CD14-positive monocyte (primary cell): ENCODE data around the gene EYS. TPM values are rescaled to one million over a fixed set of nuclear protein-coding genes. Genes with fewer than 3 reads are reported as not detected.

Source experiments
- DNase-seq, 3 donors: peaks; one replicate each; pipeline ENCODE4 v3.0.0-alpha.2; 2011 to 2022
- H2AFZ ChIP-seq: 2 replicates; pipeline ENCODE4 v1.6.0; 2012; ENCODE audit warnings: mild to moderate bottlenecking, low read depth, low read length, inconsistent platforms; ENCODE audit not compliant: insufficient read depth, poor library complexity, severe bottlenecking
- H3K27ac ChIP-seq, 2 donors: 1 replicate in 1 of 2; 2 replicates in 1 of 2; pipeline ENCODE4 v1.5.1; 2012 to 2013; ENCODE audit warnings: low read length in 2 of 2, control low read depth in 1 of 2, inconsistent platforms in 1 of 2, low read depth in 1 of 2, mild to moderate bottlenecking in 1 of 2
- H3K27me3 ChIP-seq, 2 donors: one replicate each; pipeline versions ENCODE4 v1.6.0 to v1.6.1; 2011 to 2013; ENCODE audit warnings: low read length in 2 of 2; ENCODE audit not compliant: control insufficient read depth in 2 of 2, insufficient read depth in 2 of 2
- H3K36me3 ChIP-seq, 2 donors: replicated peaks in 1 of 2; 1 replicate in 1 of 2; 2 replicates in 1 of 2; pipeline versions ENCODE4 v1.5.1 to v1.6.1; 2012 to 2013; ENCODE audit warnings: low read length in 2 of 2, control low read depth in 1 of 2, inconsistent platforms in 1 of 2, mild to moderate bottlenecking in 1 of 2; ENCODE audit not compliant: insufficient read depth in 2 of 2, control insufficient read depth in 1 of 2
- H3K4me1 ChIP-seq, 2 donors: 1 replicate in 1 of 2; 2 replicates in 1 of 2; pipeline versions ENCODE4 v1.5.1 to v1.6.1; 2012 to 2013; ENCODE audit warnings: low read length in 2 of 2, control low read depth in 1 of 2, inconsistent platforms in 1 of 2, mild to moderate bottlenecking in 1 of 2, moderate library complexity in 1 of 2; ENCODE audit not compliant: insufficient read depth in 2 of 2, control insufficient read depth in 1 of 2
- H3K4me2 ChIP-seq: replicated peaks from 2 replicates; pipeline ENCODE3; 2012; ENCODE audit warnings: low read length, moderate library complexity, mild to moderate bottlenecking; ENCODE audit not compliant: poor library complexity, severe bottlenecking; ENCODE audit errors: extremely low read depth
- H3K4me3 ChIP-seq, 3 experiments: fragments of 200-600 bp in 1 of 3; sonication (generic) in 1 of 3; replicated peaks in 1 of 3; 1 replicate in 2 of 3; 2 replicates in 1 of 3; pipeline ENCODE4 v1.5.1; 2011 to 2013; ENCODE audit warnings: low read length in 3 of 3, mild to moderate bottlenecking in 3 of 3, control low read depth in 2 of 3, low read depth in 2 of 3, inconsistent platforms in 1 of 3, moderate library complexity in 1 of 3
- H3K79me2 ChIP-seq: 2 replicates; pipeline ENCODE4 v1.6.0; 2012; ENCODE audit warnings: mild to moderate bottlenecking, control low read depth, inconsistent platforms, low read length, moderate library complexity; ENCODE audit not compliant: insufficient read depth
- H3K9ac ChIP-seq: 2 replicates; pipeline ENCODE4 v1.6.0; 2017; ENCODE audit warnings: low read length, mild to moderate bottlenecking; ENCODE audit not compliant: insufficient read depth, poor library complexity, severe bottlenecking
- H3K9me3 ChIP-seq, 2 donors: replicated peaks in 1 of 2; 1 replicate in 1 of 2; 2 replicates in 1 of 2; pipeline versions ENCODE4 v1.5.1 to v1.6.1; 2012 to 2013; ENCODE audit warnings: low read length in 2 of 2, control low read depth in 1 of 2; ENCODE audit not compliant: control insufficient read depth in 1 of 2, insufficient read depth in 1 of 2
- H4K20me1 ChIP-seq: 2 replicates; pipeline ENCODE4 v1.6.0; 2012; ENCODE audit warnings: mild to moderate bottlenecking, low read length, control low read depth, moderate library complexity; ENCODE audit not compliant: insufficient read depth
- H3K27ac Mint-ChIP-seq, 7 donors: one replicate each; pipeline ENCODE4 v1.8.0; 2020; ENCODE audit warnings: mild to moderate bottlenecking in 7 of 7, mixed read lengths in 7 of 7, moderate library complexity in 6 of 7, inconsistent platforms in 2 of 7
- H3K27me3 Mint-ChIP-seq, 3 donors: one replicate each; pipeline ENCODE4 v1.8.0; 2021 to 2022; ENCODE audit warnings: low read depth in 3 of 3, mild to moderate bottlenecking in 3 of 3, mixed read lengths in 3 of 3, moderate library complexity in 3 of 3, inconsistent platforms in 1 of 3
- H3K36me3 Mint-ChIP-seq, 2 donors: one replicate each; pipeline ENCODE4 v1.8.0; 2020; ENCODE audit warnings: mixed read lengths in 2 of 2, inconsistent platforms in 1 of 2, mild to moderate bottlenecking in 1 of 2
- H3K4me1 Mint-ChIP-seq: one replicate; pipeline ENCODE4 v1.8.0; 2020; ENCODE audit warnings: mild to moderate bottlenecking, mixed read lengths
- H3K4me3 Mint-ChIP-seq, 2 donors: one replicate each; pipeline ENCODE4 v1.8.0; 2020; ENCODE audit warnings: mild to moderate bottlenecking in 2 of 2, mixed read lengths in 2 of 2, moderate library complexity in 1 of 2
- H3K9me3 Mint-ChIP-seq, 7 donors: one replicate each; pipeline ENCODE4 v1.8.0; 2020 to 2022; ENCODE audit warnings: mixed read lengths in 7 of 7, mild to moderate bottlenecking in 6 of 7, moderate library complexity in 6 of 7, inconsistent platforms in 2 of 7
- WGBS: methylation state at CpG from one replicate; pipeline ENCODE4 v1.1.5; 2013; ENCODE audit warnings: missing lambda C conversion rate; ENCODE audit not compliant: insufficient coverage; 5-methylcytosine and 5-hydroxymethylcytosine counted together
- intact Hi-C, 2 donors: fragments of 100-400 bp; cut with micrococcal nuclease; formaldehyde crosslinking; loops; one replicate each; pipeline versions ENCODE4 v1.15.0 to v1.15.1; 2023
- polyA plus RNA-seq, 3 donors: library from polyadenylated mRNA; depleted of rRNA in 1 of 3; unstranded in 2 of 3; stranded (reverse) in 1 of 3; fragments of 300-500 nt in 2 of 3; fragments of >200 nt in 1 of 3; fragmentation: Illumina TruSeq in 2 of 3; gene quantifications; 1 replicate in 2 of 3; 2 replicates in 1 of 3; pipeline ENCODE4 v1.2.3, GENCODE V29; 2012 to 2021
- TF ChIP-seq, protein P1 (sequence below): fragments of 200-600 bp; IDR thresholded peaks from one replicate; pipeline ENCODE4 v1.8.0; 2022; ENCODE audit warnings: antibody characterized with exemption, mild to moderate bottlenecking

The EYS gene
- polyA plus RNA-seq, 3 donors = 0.01 to 0.03 TPM; not detected in 1

DNA sequence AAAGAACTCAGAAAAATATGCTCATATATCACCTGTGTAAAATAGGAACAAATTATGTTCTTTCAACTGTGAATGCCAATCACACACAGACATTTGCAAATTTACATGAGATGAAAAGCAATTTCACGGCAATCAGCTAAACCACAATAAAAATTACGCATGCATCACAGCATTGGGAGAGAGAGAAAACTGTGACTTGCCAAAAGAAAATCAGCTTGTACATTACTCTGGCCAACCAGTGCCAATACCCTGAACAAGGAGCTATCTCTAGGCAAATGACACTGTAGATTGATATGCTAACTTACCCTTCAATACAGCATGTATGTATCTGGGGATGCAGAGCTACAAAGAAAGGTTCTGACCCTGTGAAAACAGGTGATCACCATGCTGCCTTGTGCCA, 515.6 kb downstream of the EYS start:
- H3K27me3 Mint-ChIP-seq = no peaks in the 10 kb centered on the region
- no peak overlapping the region for H3K4me3 Mint-ChIP-seq
- Histone ChIP-seq H3K4me2 (no peak overlapping the region), H3K79me2 (no peaks in the 10 kb centered on the region), H3K36me3 (no peaks in the 10 kb centered on the region), H3K27ac (no peak overlapping the region), H3K9me3 (no peaks in the 10 kb centered on the region), H3K4me3 (no peak overlapping the region), H2AFZ (no peak overlapping the region), H3K27me3 (no peaks in the 10 kb centered on the region), H4K20me1 (no peaks in the 10 kb centered on the region), H3K9ac (no peak overlapping the region), H3K4me1 (no peaks in the 10 kb centered on the region)
- peaks cover 0 to 2% (median 0%) of the 10 kb centered on the region in 7 donors for H3K9me3 Mint-ChIP-seq
- no peak for DNase-seq
- no peaks in the 10 kb centered on the region for H3K36me3 Mint-ChIP-seq
- WGBS = no CpG with 5 or more reads among the region's 2 CpGs
- intact Hi-C loops = no loop called here
- no peak overlapping the region for H3K27ac Mint-ChIP-seq
- TF ChIP-seq, protein P1, sequence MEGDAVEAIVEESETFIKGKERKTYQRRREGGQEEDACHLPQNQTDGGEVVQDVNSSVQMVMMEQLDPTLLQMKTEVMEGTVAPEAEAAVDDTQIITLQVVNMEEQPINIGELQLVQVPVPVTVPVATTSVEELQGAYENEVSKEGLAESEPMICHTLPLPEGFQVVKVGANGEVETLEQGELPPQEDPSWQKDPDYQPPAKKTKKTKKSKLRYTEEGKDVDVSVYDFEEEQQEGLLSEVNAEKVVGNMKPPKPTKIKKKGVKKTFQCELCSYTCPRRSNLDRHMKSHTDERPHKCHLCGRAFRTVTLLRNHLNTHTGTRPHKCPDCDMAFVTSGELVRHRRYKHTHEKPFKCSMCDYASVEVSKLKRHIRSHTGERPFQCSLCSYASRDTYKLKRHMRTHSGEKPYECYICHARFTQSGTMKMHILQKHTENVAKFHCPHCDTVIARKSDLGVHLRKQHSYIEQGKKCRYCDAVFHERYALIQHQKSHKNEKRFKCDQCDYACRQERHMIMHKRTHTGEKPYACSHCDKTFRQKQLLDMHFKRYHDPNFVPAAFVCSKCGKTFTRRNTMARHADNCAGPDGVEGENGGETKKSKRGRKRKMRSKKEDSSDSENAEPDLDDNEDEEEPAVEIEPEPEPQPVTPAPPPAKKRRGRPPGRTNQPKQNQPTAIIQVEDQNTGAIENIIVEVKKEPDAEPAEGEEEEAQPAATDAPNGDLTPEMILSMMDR = no peak
- H3K4me1 Mint-ChIP-seq = no peaks in the 10 kb centered on the region

DNA sequence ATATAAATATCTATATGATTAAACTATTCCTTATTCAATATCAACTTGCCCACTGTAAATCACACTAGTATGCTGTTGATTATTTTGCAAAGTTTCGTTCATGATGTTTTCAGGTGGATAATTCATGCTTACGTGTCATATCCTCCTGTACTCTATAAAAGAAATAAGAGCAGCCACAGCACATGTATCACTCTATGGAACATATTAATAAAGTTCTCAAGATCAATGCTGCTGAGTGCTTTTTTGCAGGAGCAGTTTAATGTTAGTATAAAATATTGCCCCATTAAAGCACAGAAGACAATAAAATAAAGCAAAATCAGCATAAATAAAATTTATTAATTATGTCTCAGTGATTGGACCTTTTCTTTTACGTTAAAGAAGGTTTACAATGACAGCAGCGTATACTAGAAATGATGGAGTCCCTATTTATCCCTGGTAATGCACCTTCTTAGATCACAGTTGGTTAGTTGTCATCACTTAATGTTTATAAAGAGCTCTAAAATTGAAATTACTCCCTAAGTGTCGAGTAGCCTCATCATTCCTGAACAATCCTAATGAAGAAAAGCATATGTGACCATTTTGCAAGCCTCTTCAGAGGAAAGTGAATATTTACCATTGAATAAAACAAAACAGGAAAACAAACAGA, 517.7 kb downstream of the EYS start:
- H3K27ac ChIP-seq = no peak overlapping the region
- WGBS = no CpG with 5 or more reads among the region's 5 CpGs
- H4K20me1 ChIP-seq = no peaks in the 10 kb centered on the region
- Mint-ChIP-seq H3K27me3 (no peaks in the 10 kb centered on the region), H3K9me3 (peaks cover 0 to 2% (median 0%) of the 10 kb centered on the region in 7 donors), H3K4me1 (no peaks in the 10 kb centered on the region), H3K36me3 (no peaks in the 10 kb centered on the region), H3K27ac (no peak overlapping the region), H3K4me3 (no peak overlapping the region)
- H3K27me3 ChIP-seq = no peaks in the 10 kb centered on the region
- no peaks in the 10 kb centered on the region for H3K36me3 ChIP-seq
- no peaks in the 10 kb centered on the region for H3K4me1 ChIP-seq
- TF ChIP-seq, protein P1 = no peak
- intact Hi-C loops = no loop called here
- no peak overlapping the region for H3K9ac ChIP-seq
- H3K4me3 ChIP-seq = no peak overlapping the region
- no peaks in the 10 kb centered on the region for H3K9me3 ChIP-seq
- no peak for DNase-seq
- H3K4me2 ChIP-seq = no peak overlapping the region
- H3K79me2 ChIP-seq = no peaks in the 10 kb centered on the region
- H2AFZ ChIP-seq = no peak overlapping the region
